Mononuclear cell (primary cell): ENCODE results near the gene ANKRD44. TPM values are rescaled to one million over a fixed set of nuclear protein-coding genes. Genes with fewer than 3 reads are reported as not detected.
"Not testable (repeated sequence)": the region's sequence is repeated elsewhere in the genome, so short reads cannot be mapped to it uniquely, and the experiment has no call there.

ENCODE experiments used
- H3K27me3 ChIP-seq: 2 replicates; pipeline ENCODE4 v1.6.0; 2011; ENCODE audit warnings: low read length, control low read depth; ENCODE audit not compliant: insufficient read depth
- H3K4me1 ChIP-seq: 2 replicates; pipeline ENCODE4 v1.5.1; 2011; ENCODE audit warnings: mild to moderate bottlenecking, low read length, control low read depth; ENCODE audit not compliant: insufficient read depth
- H3K4me3 ChIP-seq: 2 replicates; pipeline ENCODE4 v1.5.1; 2011; ENCODE audit warnings: mild to moderate bottlenecking, low read length, moderate library complexity
- H3K9me3 ChIP-seq: 2 replicates; pipeline ENCODE4 v1.5.1; 2011; ENCODE audit warnings: low read depth, mild to moderate bottlenecking, control low read depth, low read length
- total RNA-seq: library from RNA; depleted of rRNA; stranded (reverse); fragments of >200 nt; gene quantifications from one replicate; pipeline ENCODE4 v1.2.3, GENCODE V29; 2012

Gene ANKRD44
- total RNA-seq, 1 donor = 171 TPM

GRCh38 chr2:197247083-197247482 lies 63.5 kb downstream of the ANKRD44 start:
- Histone ChIP-seq H3K4me3 (no peak overlapping the region), H3K9me3 (no peaks in the 10 kb centered on the region), H3K4me1 (peaks cover 59% of the 10 kb centered on the region), H3K27me3 (no peaks in the 10 kb centered on the region)

- H3K9me3 ChIP-seq = no peaks in the 10 kb centered on the region
- no peaks in the 10 kb centered on the region for H3K27me3 ChIP-seq
- H3K4me1 ChIP-seq = peaks cover 62% of the 10 kb centered on the region
- H3K4me3 ChIP-seq = no peak overlapping the region
These were observed 64.5 kb downstream of the ANKRD44 start for GRCh38 chr2:197245829-197246804.

GRCh38 chr2:197244349-197244748 lies 66.2 kb downstream of the ANKRD44 start:
- peaks cover 69% of the 10 kb centered on the region for H3K4me1 ChIP-seq
- H3K9me3 ChIP-seq = no peaks in the 10 kb centered on the region

DNA sequence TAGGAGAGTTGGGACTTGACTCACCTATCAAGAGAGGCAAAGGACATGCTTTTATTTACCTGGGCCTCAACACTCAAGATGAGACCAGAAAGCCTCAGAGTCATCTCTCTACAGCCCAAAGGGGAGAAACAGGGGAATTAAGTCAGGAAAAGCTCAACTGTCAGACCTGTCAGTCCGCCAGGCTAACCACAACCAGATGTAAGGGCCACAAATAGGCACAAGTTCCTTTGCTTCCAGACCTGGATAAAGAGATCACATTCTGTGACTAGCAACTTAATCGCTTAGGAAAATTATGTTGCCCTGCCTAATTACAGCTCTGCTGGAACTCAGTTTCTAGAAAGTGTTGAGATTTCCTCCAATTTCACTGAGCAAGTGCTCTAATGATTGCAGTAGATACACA lies 67.9 kb downstream of the ANKRD44 start:
- Histone ChIP-seq H3K27me3 (no peaks in the 10 kb centered on the region), H3K9me3 (no peaks in the 10 kb centered on the region), H3K4me3 (no peak overlapping the region), H3K4me1 (peaks cover 70% of the 10 kb centered on the region)

More at GRCh38 chr2:197244349-197244748, 66.2 kb downstream of the ANKRD44 start:
- Histone ChIP-seq H3K4me3 (no peak overlapping the region), H3K27me3 (no peaks in the 10 kb centered on the region)

- Histone ChIP-seq H3K9me3 (no peaks in the 10 kb centered on the region), H3K4me3 (no peak overlapping the region), H3K27me3 (no peaks in the 10 kb centered on the region), H3K4me1 (peaks cover 69% of the 10 kb centered on the region)
These were observed 69.0 kb downstream of the ANKRD44 start for GRCh38 chr2:197241596-197241995.

DNA sequence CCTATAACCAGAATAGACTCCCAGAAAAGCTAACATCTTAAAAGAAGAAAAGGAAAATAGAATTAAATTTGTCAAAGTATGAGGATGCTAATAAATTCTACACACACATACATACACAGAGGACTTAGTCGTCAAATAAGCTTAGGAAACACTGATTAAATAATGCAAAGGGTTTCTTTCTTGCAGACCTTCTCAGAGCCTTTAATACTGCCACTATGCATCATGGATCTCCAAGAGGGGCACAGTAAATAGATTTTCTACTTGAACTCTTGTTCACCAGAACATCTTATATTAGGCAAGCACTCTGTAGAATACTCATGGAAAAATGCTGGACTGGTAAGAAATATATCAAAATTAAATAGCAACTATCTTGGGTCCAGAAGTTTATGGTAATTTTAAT lies 69.4 kb downstream of the ANKRD44 start:
- H3K27me3 ChIP-seq = no peaks in the 10 kb centered on the region
- no peak overlapping the region for H3K4me3 ChIP-seq
- peaks cover 69% of the 10 kb centered on the region for H3K4me1 ChIP-seq
- H3K9me3 ChIP-seq = no peaks in the 10 kb centered on the region

- Histone ChIP-seq H3K27me3 (no peaks in the 10 kb centered on the region), H3K9me3 (no peaks in the 10 kb centered on the region), H3K4me3 (no peak overlapping the region), H3K4me1 (peaks cover 69% of the 10 kb centered on the region)
These were observed 70.0 kb downstream of the ANKRD44 start for GRCh38 chr2:197240421-197241041.

- not testable (repeated sequence) for H3K27me3 ChIP-seq, H3K9me3 ChIP-seq, H3K4me3 ChIP-seq
- H3K4me1 ChIP-seq = peaks cover 73% of the 10 kb centered on the region
These were observed 70.6 kb downstream of the ANKRD44 start for GRCh38 chr2:197240018-197240417.

DNA sequence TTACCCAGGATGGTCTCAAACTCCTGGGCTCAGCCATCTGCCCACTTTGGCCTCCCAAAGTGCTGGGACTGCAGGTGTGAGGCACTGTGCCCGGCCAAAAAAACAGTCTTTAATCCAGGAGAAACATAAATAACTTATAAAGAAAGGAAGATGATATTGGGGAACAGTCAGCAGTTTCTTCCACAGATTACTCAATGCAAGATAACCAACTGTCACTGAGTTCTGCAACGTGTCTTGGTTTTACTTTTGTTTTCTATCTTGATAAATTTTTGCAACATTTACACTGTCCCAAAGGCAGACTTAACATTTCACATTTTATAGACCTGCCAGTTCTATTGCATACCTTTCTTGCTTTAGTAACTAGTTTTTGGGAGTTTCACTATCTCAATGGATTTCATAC lies 71.1 kb downstream of the ANKRD44 start:
- no peaks in the 10 kb centered on the region for H3K27me3 ChIP-seq
- H3K9me3 ChIP-seq = no peaks in the 10 kb centered on the region
- H3K4me1 ChIP-seq = peaks cover 79% of the 10 kb centered on the region
- no peak overlapping the region for H3K4me3 ChIP-seq

DNA sequence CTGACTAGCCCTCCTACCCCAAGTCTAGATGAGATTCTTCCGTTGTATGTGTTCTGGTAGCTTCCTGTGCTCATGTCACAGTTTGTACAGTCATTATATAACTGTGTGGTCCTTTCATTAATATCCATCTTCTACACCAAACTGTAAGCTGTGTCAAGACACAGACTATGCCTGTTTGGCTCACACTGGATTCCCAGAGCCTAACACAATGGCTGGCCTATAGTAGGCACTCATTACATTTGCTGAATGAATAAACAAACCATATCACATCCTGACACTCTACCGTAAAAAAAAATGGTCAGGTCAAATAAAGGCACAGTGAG lies 72.6 kb downstream of the ANKRD44 start:
- H3K4me1 ChIP-seq = peaks cover 89% of the 10 kb centered on the region
- no peaks in the 10 kb centered on the region for H3K27me3 ChIP-seq
- H3K9me3 ChIP-seq = no peaks in the 10 kb centered on the region
- no peak overlapping the region for H3K4me3 ChIP-seq

DNA sequence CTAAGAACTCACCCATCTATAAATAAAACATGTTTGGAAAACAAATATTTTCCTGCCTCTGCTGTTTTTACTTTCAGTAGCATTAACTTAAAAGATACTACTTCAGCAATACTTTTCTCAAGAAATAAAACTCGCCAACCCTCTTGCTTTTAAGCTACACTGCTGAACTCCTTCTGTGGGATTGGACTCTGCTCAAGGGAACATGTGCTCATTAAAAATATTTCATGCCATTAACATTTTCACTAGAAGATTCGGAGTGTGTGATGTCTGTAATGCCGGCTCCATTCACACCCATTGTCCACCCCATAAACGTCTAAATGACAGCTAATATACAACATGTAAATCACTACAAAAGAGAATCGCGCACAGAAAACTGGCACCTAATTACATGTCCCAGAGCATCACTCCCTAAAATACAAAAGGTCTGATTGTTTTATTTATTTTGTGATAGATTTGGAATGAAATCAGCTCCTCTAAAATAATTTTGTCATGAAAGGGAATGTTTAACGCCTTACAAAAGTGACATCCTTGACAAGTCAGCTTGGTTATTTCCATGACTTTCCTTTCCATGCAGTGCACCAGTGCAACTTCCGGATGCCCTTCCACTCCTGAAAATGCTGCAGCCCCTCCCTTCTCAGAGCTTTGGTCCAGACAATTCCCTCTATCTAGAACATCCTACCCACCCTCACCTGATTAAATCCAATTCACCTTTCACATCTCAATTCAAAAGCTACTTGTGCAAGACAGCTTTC lies 73.1 kb downstream of the ANKRD44 start:
- no peaks in the 10 kb centered on the region for H3K27me3 ChIP-seq
- H3K4me3 ChIP-seq = no peak overlapping the region
- H3K4me1 ChIP-seq = peaks cover 88% of the 10 kb centered on the region

GRCh38 chr2:197236816-197237215 lies 73.8 kb downstream of the ANKRD44 start:
- no peak overlapping the region for H3K4me3 ChIP-seq
- H3K27me3 ChIP-seq = no peaks in the 10 kb centered on the region
- no peaks in the 10 kb centered on the region for H3K9me3 ChIP-seq
- H3K4me1 ChIP-seq = peaks cover 90% of the 10 kb centered on the region

More for the DNA sequence above, 73.1 kb downstream of the ANKRD44 start:
- H3K9me3 ChIP-seq = no peaks in the 10 kb centered on the region

DNA sequence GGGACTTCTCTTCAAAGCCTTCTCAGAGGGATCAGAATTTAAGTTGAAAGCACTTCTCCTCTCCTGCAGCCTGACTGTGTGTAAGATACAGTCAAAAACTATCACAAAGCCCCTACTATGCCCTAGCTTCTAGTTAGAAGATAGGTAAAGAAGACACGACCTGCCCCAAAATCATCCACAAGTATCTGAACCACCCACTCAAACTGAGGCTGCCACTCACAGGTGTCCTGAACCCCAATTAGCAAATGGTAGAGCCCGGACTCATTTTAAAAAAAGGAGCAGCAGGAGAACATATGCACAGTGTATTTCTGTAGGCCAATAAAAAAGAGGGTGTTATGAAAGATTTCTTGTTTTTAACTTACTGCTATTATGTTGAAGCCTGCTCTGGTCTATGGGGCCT lies 74.4 kb downstream of the ANKRD44 start:
- Histone ChIP-seq H3K9me3 (no peaks in the 10 kb centered on the region), H3K4me3 (no peak overlapping the region), H3K4me1 (peaks cover 95% of the 10 kb centered on the region), H3K27me3 (no peaks in the 10 kb centered on the region)

DNA sequence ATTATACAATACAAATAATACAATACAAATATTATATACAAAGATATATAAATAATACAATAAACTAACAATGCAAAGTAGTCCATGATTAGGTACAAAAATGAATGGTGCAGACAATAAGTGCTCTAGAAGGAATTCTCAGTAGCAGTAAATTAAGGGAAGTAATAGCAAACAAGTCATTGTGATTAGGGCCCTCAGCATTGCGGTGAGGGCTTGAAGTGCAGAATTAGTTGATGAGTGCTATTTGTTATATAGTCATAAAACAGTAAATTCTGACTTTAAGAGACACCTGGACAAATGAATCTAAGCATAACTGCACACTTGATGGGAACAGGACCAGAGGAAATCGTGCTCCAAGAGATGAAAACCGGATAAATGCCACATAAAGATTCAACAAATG lies 74.9 kb downstream of the ANKRD44 start:
- H3K4me3 ChIP-seq = no peak overlapping the region
- H3K4me1 ChIP-seq = peaks cover 95% of the 10 kb centered on the region
- H3K9me3 ChIP-seq = no peaks in the 10 kb centered on the region
- H3K27me3 ChIP-seq = no peaks in the 10 kb centered on the region

GRCh38 chr2:197234671-197235191 lies 75.8 kb downstream of the ANKRD44 start:
- Histone ChIP-seq H3K4me1 (peaks cover 95% of the 10 kb centered on the region), H3K4me3 (no peak overlapping the region), H3K27me3 (no peaks in the 10 kb centered on the region), H3K9me3 (no peaks in the 10 kb centered on the region)
